Mesenchymal stem cell (in vitro differentiated cells and primary cell): ENCODE results near the gene PIP4P1.

Experiments used
- DNase-seq: peaks from one replicate; pipeline ENCODE4 v3.0.0-alpha.2; 2013
- H2AFZ ChIP-seq: one replicate; pipeline ENCODE4 v1.6.1; 2013; ENCODE audit warnings: low read depth, mild to moderate bottlenecking, control low read depth, inconsistent platforms, low read length, moderate library complexity
- H2AK5ac ChIP-seq: 2 replicates; pipeline ENCODE4 v1.6.1; 2013; ENCODE audit warnings: low read length, moderate library complexity, mild to moderate bottlenecking, inconsistent platforms; ENCODE audit not compliant: severe bottlenecking
- H2BK120ac ChIP-seq: one replicate; pipeline ENCODE4 v1.6.1; 2013; ENCODE audit warnings: low read depth, mild to moderate bottlenecking, inconsistent platforms, low read length, moderate library complexity
- H2BK12ac ChIP-seq, 2 experiments: one replicate each; pipeline ENCODE4 v1.6.1; 2013; ENCODE audit warnings: inconsistent platforms in 2 of 2, low read length in 2 of 2, mild to moderate bottlenecking in 2 of 2, moderate library complexity in 2 of 2, control low read depth in 1 of 2
- H2BK15ac ChIP-seq: one replicate; pipeline ENCODE4 v1.6.1; 2013; ENCODE audit warnings: mild to moderate bottlenecking, low read depth, inconsistent platforms; ENCODE audit not compliant: poor library complexity, severe bottlenecking
- H2BK5ac ChIP-seq: 2 replicates; pipeline ENCODE4 v1.6.1; 2013; ENCODE audit warnings: low read depth, mild to moderate bottlenecking, low read length, control low read depth, inconsistent platforms; ENCODE audit not compliant: poor library complexity, severe bottlenecking
- H3K14ac ChIP-seq, 2 experiments: one replicate each; pipeline ENCODE4 v1.6.1; 2013; ENCODE audit warnings: inconsistent platforms in 2 of 2, low read length in 2 of 2, control low read depth in 1 of 2, mild to moderate bottlenecking in 1 of 2, moderate library complexity in 1 of 2
- H3K18ac ChIP-seq, 2 experiments: one replicate each; pipeline ENCODE4 v1.6.1; 2013; ENCODE audit warnings: inconsistent platforms in 2 of 2, low read length in 2 of 2, control low read depth in 1 of 2, low read depth in 1 of 2, mild to moderate bottlenecking in 1 of 2
- H3K23ac ChIP-seq, 2 experiments: one replicate each; pipeline ENCODE4 v1.6.1; 2013; ENCODE audit warnings: inconsistent platforms in 2 of 2, low read length in 2 of 2, mild to moderate bottlenecking in 2 of 2, moderate library complexity in 2 of 2, control low read depth in 1 of 2
- H3K27ac ChIP-seq: 2 replicates; pipeline ENCODE4 v1.5.1; 2013; ENCODE audit warnings: mild to moderate bottlenecking, moderate library complexity, low read length, control low read depth, inconsistent platforms; ENCODE audit not compliant: poor library complexity, severe bottlenecking
- H3K27me3 ChIP-seq, 2 experiments: 2 replicates each; pipeline versions ENCODE4 v1.6.1 to v1.7.0; 2013; ENCODE audit warnings: low read length in 2 of 2, mild to moderate bottlenecking in 2 of 2, moderate library complexity in 2 of 2, control low read depth in 1 of 2, inconsistent platforms in 1 of 2; ENCODE audit not compliant: control insufficient read depth in 1 of 2, insufficient read depth in 1 of 2
- H3K36me3 ChIP-seq, 2 experiments: 2 replicates each; pipeline versions ENCODE4 v1.6.1 to v1.7.0; 2013; ENCODE audit warnings: low read length in 2 of 2, control low read depth in 1 of 2, inconsistent platforms in 1 of 2, low read depth in 1 of 2, mild to moderate bottlenecking in 1 of 2; ENCODE audit not compliant: insufficient read depth in 2 of 2, control insufficient read depth in 1 of 2
- H3K4ac ChIP-seq, 2 experiments: one replicate each; pipeline ENCODE4 v1.6.1; 2013; ENCODE audit warnings: inconsistent platforms in 2 of 2, low read length in 2 of 2, mild to moderate bottlenecking in 2 of 2, moderate library complexity in 2 of 2, control low read depth in 1 of 2, low read depth in 1 of 2
- H3K4me1 ChIP-seq: 2 replicates; pipeline ENCODE4 v1.6.1; 2013; ENCODE audit warnings: low read depth, low read length, control low read depth; ENCODE audit not compliant: control insufficient read depth, insufficient read depth
- H3K4me2 ChIP-seq: 2 replicates; pipeline ENCODE4 v1.6.1; 2013; ENCODE audit warnings: low read length, mild to moderate bottlenecking, inconsistent platforms; ENCODE audit not compliant: poor library complexity, severe bottlenecking
- H3K4me3 ChIP-seq, 2 experiments: 2 replicates each; pipeline versions ENCODE4 v1.5.1 to v1.7.0; 2013; ENCODE audit warnings: low read length in 2 of 2, mild to moderate bottlenecking in 2 of 2, control low read depth in 1 of 2, low read depth in 1 of 2; ENCODE audit not compliant: insufficient read depth in 1 of 2
- H3K79me1 ChIP-seq: replicated peaks from 2 replicates; pipeline ENCODE4 v1.6.1; 2013; ENCODE audit warnings: mild to moderate bottlenecking, control low read depth, low read length, inconsistent platforms; ENCODE audit not compliant: poor library complexity, severe bottlenecking
- H3K9ac ChIP-seq: 2 replicates; pipeline ENCODE4 v1.7.0; 2013; ENCODE audit warnings: mild to moderate bottlenecking, low read length, moderate library complexity
- H3K9me3 ChIP-seq: 2 replicates; pipeline ENCODE4 v1.7.0; 2013; ENCODE audit warnings: mild to moderate bottlenecking, low read length; ENCODE audit not compliant: control insufficient read depth
- H4K8ac ChIP-seq: one replicate; pipeline ENCODE4 v1.6.1; 2013; ENCODE audit warnings: inconsistent platforms, mild to moderate bottlenecking, low read length, moderate library complexity
- H4K91ac ChIP-seq: one replicate; pipeline ENCODE4 v1.6.1; 2013; ENCODE audit warnings: mild to moderate bottlenecking, low read length, inconsistent platforms
- WGBS: methylation state at CpG from one replicate; pipeline ENCODE4 v1.1.7; 2013; ENCODE audit warnings: mixed read lengths; 5-methylcytosine and 5-hydroxymethylcytosine counted together

The PIP4P1 gene

GRCh38 chr14:20499108-20499507, 37.9 kb upstream of the PIP4P1 start:
- H3K4ac ChIP-seq = no peak overlapping the region
- H4K8ac ChIP-seq = no peak overlapping the region
- no peaks in the 10 kb centered on the region for H3K36me3 ChIP-seq
- WGBS = 90% methylated on average over 4 of the region's 4 CpGs
- H3K14ac ChIP-seq = no peak overlapping the region
- DNase-seq = no peak
- no peak overlapping the region for H4K91ac ChIP-seq
- H3K79me1 ChIP-seq = no peaks in the 10 kb centered on the region
- H2BK15ac ChIP-seq = no peak overlapping the region
- H2BK5ac ChIP-seq = no peak overlapping the region
- H2AFZ ChIP-seq = no peak overlapping the region
- H3K9me3 ChIP-seq = no peaks in the 10 kb centered on the region
- no peak overlapping the region for H3K9ac ChIP-seq
- H2BK12ac ChIP-seq = no peak overlapping the region
- H3K27me3 ChIP-seq = no peaks in the 10 kb centered on the region
- H3K27ac ChIP-seq = no peak overlapping the region
- H2BK120ac ChIP-seq = no peak overlapping the region
- H3K23ac ChIP-seq = no peak overlapping the region
- H2AK5ac ChIP-seq = no peak overlapping the region
- H3K4me1 ChIP-seq = no peaks in the 10 kb centered on the region
- H3K4me2 ChIP-seq = no peak overlapping the region
- no peak overlapping the region for H3K4me3 ChIP-seq
- H3K18ac ChIP-seq = no peak overlapping the region

GRCh38 chr14:20498622-20499021, 37.4 kb upstream of the PIP4P1 start:
- Histone ChIP-seq H3K9me3 (no peaks in the 10 kb centered on the region), H3K23ac (no peak overlapping the region), H2BK5ac (no peak overlapping the region), H3K4me1 (no peaks in the 10 kb centered on the region), H3K27ac (no peak overlapping the region), H3K4me2 (no peak overlapping the region), H4K91ac (no peak overlapping the region), H3K18ac (no peak overlapping the region), H3K9ac (no peak overlapping the region), H2BK120ac (no peak overlapping the region), H3K4me3 (no peak overlapping the region), H3K79me1 (no peaks in the 10 kb centered on the region), H4K8ac (no peak overlapping the region), H3K27me3 (no peaks in the 10 kb centered on the region), H3K4ac (no peak overlapping the region), H3K14ac (no peak overlapping the region), H2AFZ (no peak overlapping the region), H2AK5ac (no peak overlapping the region), H3K36me3 (no peaks in the 10 kb centered on the region), H2BK15ac (no peak overlapping the region), H2BK12ac (no peak overlapping the region)
- WGBS = 87% methylated on average over 2 of the region's 2 CpGs
- DNase-seq = no peak

GRCh38 chr14:20494935-20495766, 33.9 kb upstream of the PIP4P1 start:
- no peak overlapping the region for H3K9ac ChIP-seq
- H3K79me1 ChIP-seq = no peaks in the 10 kb centered on the region
- no peak for DNase-seq
- H3K23ac ChIP-seq = no peak overlapping the region
- no peak overlapping the region for H4K91ac ChIP-seq
- H3K14ac ChIP-seq = no peak overlapping the region
- H3K4ac ChIP-seq = no peak overlapping the region
- H2BK12ac ChIP-seq = no peak overlapping the region
- H2BK120ac ChIP-seq = no peak overlapping the region
- no peak overlapping the region for H2AFZ ChIP-seq
- no peaks in the 10 kb centered on the region for H3K4me1 ChIP-seq
- H3K4me3 ChIP-seq = no peak overlapping the region
- peaks cover 0 to 8% of the 10 kb centered on the region in 2 experiments for H3K27me3 ChIP-seq
- H2BK15ac ChIP-seq = no peak overlapping the region
- H3K36me3 ChIP-seq = no peaks in the 10 kb centered on the region
- no peaks in the 10 kb centered on the region for H3K9me3 ChIP-seq
- H2BK5ac ChIP-seq = no peak overlapping the region
- no peak overlapping the region for H3K27ac ChIP-seq
- no peak overlapping the region for H2AK5ac ChIP-seq
- no peak overlapping the region for H3K18ac ChIP-seq
- H4K8ac ChIP-seq = no peak overlapping the region
- H3K4me2 ChIP-seq = no peak overlapping the region
- whole genome bisulfite sequencing = 78% methylated on average over 8 of the region's 8 CpGs

GRCh38 chr14:20493634-20494033, 32.4 kb upstream of the PIP4P1 start:
- H2BK15ac ChIP-seq = no peak overlapping the region
- no peak overlapping the region for H3K9ac ChIP-seq
- H3K27ac ChIP-seq = no peak overlapping the region
- H3K4me2 ChIP-seq = no peak overlapping the region
- H3K4me1 ChIP-seq = no peaks in the 10 kb centered on the region
- H3K4ac ChIP-seq = no peak overlapping the region
- H3K14ac ChIP-seq = no peak overlapping the region
- no peak overlapping the region for H4K91ac ChIP-seq
- peaks cover 0 to 15% of the 10 kb centered on the region in 2 experiments for H3K27me3 ChIP-seq
- H2AK5ac ChIP-seq = no peak overlapping the region
- H3K4me3 ChIP-seq = no peak overlapping the region
- H2BK120ac ChIP-seq = no peak overlapping the region
- no CpG with 5 or more reads among the region's 2 CpGs for WGBS
- H2BK12ac ChIP-seq = no peak overlapping the region
- H3K18ac ChIP-seq = no peak overlapping the region
- no peak overlapping the region for H2BK5ac ChIP-seq
- no peak overlapping the region for H2AFZ ChIP-seq
- H4K8ac ChIP-seq = no peak overlapping the region
- H3K23ac ChIP-seq = no peak overlapping the region
- no peak for DNase-seq
- H3K36me3 ChIP-seq = no peaks in the 10 kb centered on the region
- no peaks in the 10 kb centered on the region for H3K9me3 ChIP-seq
- H3K79me1 ChIP-seq = no peaks in the 10 kb centered on the region
